KMS-11 (cell line): ENCODE data around the gene ABLIM2.

Source experiments
- H2AFZ ChIP-seq: fragments of 200-600 bp; sonication (generic); 2 replicates; pipeline ENCODE4 v1.6.1; 2016; ENCODE audit warnings: antibody characterized with exemption, mixed run types, low read depth
- H3K27ac ChIP-seq: fragments of 200-600 bp; sonication (generic); 2 replicates; pipeline ENCODE4 v1.6.1; 2016; ENCODE audit warnings: mild to moderate bottlenecking, mixed run types
- H3K27me3 ChIP-seq: fragments of 200-600 bp; sonication (generic); 2 replicates; pipeline ENCODE4 v1.6.1; 2017; ENCODE audit warnings: mild to moderate bottlenecking, low read depth, mixed run types, moderate library complexity; ENCODE audit not compliant: insufficient read depth
- H3K36me3 ChIP-seq: fragments of 200-600 bp; sonication (generic); 2 replicates; pipeline ENCODE4 v1.6.1; 2017; ENCODE audit warnings: mild to moderate bottlenecking, mixed run types; ENCODE audit not compliant: insufficient read depth
- H3K4me1 ChIP-seq: fragments of 200-600 bp; sonication (generic); 2 replicates; pipeline ENCODE4 v1.6.1; 2016; ENCODE audit warnings: mild to moderate bottlenecking, low read depth, mixed run types; ENCODE audit not compliant: poor library complexity, severe bottlenecking
- H3K4me2 ChIP-seq: fragments of 200-600 bp; sonication (generic); 2 replicates; pipeline ENCODE4 v1.7.0; 2016; ENCODE audit warnings: mild to moderate bottlenecking, mixed run types
- H3K4me3 ChIP-seq: fragments of 200-600 bp; sonication (generic); IDR thresholded peaks from 2 replicates; pipeline ENCODE4 v1.6.1; 2017; ENCODE audit warnings: low read depth, low read length, mixed read lengths; ENCODE audit not compliant: insufficient read depth
- H3K79me2 ChIP-seq: fragments of 200-600 bp; sonication (generic); 2 replicates; pipeline ENCODE4 v1.6.1; 2016; ENCODE audit warnings: low read depth, mixed run types; ENCODE audit not compliant: insufficient read depth
- H3K9ac ChIP-seq: fragments of 200-600 bp; sonication (generic); 2 replicates; pipeline ENCODE4 v1.6.1; 2016; ENCODE audit warnings: mild to moderate bottlenecking, mixed run types
- H4K20me1 ChIP-seq: fragments of 200-600 bp; sonication (generic); 2 replicates; pipeline ENCODE4 v1.6.1; 2016; ENCODE audit warnings: mild to moderate bottlenecking, mixed run types; ENCODE audit not compliant: insufficient read depth
- TF ChIP-seq, protein P1 (sequence below): fragments of 200-600 bp; sonication (generic); conservative IDR thresholded peaks from 2 replicates; pipeline ENCODE4 v1.6.1; 2017; ENCODE audit warnings: low read depth, mild to moderate bottlenecking, antibody characterized with exemption, low read length, moderate library complexity, mixed read lengths

ABLIM2 gene

DNA sequence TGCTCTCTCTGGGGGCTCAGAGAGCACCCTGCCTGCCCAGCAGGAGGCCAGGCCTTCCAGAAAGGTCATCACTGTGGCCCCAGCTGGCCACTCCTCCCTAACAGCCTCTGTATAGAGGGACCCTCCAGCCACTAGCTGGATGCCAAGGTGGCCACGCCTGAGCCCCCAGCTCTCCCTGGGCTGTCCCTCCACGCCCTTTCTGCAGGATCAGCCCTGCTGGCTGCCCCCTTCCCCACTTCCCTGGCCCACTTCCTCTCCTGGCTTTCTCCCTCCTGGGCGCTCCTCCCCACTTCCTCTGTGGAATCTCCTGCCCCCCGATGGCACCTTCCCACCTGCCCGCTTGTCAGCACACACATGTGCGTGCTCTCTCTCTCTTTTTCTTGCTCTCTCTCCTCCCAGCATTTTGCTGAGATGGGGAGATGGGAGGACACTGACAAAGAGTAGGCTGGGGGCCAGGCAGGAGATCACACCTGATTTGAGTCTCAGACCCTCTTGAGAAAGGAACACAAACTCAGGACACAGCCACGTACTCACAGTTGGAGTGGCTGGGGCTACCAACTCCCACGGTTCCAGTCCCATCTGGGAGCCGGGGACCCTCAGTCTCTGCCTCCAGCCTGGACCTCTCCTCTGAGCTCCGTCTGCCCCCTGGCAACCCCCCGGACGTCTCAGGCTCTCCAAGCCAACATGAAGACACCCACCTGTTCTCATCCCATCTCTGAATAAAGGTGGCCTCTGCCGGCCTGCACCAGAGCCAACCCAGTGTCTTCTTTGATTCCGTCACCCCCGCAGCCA lies 156.9 kb downstream of the ABLIM2 start:
- H3K4me2 ChIP-seq = no peak overlapping the region
- no peaks in the 10 kb centered on the region for H3K36me3 ChIP-seq
- no peaks in the 10 kb centered on the region for H4K20me1 ChIP-seq
- TF ChIP-seq, protein P1, sequence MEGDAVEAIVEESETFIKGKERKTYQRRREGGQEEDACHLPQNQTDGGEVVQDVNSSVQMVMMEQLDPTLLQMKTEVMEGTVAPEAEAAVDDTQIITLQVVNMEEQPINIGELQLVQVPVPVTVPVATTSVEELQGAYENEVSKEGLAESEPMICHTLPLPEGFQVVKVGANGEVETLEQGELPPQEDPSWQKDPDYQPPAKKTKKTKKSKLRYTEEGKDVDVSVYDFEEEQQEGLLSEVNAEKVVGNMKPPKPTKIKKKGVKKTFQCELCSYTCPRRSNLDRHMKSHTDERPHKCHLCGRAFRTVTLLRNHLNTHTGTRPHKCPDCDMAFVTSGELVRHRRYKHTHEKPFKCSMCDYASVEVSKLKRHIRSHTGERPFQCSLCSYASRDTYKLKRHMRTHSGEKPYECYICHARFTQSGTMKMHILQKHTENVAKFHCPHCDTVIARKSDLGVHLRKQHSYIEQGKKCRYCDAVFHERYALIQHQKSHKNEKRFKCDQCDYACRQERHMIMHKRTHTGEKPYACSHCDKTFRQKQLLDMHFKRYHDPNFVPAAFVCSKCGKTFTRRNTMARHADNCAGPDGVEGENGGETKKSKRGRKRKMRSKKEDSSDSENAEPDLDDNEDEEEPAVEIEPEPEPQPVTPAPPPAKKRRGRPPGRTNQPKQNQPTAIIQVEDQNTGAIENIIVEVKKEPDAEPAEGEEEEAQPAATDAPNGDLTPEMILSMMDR = no peak
- H3K27me3 ChIP-seq = no peaks in the 10 kb centered on the region
- H3K4me1 ChIP-seq = no peaks in the 10 kb centered on the region
- H2AFZ ChIP-seq = no peak overlapping the region
- H3K79me2 ChIP-seq = no peaks in the 10 kb centered on the region
- H3K9ac ChIP-seq = no peak overlapping the region
- H3K27ac ChIP-seq = no peak overlapping the region
- H3K4me3 ChIP-seq = no peak overlapping the region

DNA sequence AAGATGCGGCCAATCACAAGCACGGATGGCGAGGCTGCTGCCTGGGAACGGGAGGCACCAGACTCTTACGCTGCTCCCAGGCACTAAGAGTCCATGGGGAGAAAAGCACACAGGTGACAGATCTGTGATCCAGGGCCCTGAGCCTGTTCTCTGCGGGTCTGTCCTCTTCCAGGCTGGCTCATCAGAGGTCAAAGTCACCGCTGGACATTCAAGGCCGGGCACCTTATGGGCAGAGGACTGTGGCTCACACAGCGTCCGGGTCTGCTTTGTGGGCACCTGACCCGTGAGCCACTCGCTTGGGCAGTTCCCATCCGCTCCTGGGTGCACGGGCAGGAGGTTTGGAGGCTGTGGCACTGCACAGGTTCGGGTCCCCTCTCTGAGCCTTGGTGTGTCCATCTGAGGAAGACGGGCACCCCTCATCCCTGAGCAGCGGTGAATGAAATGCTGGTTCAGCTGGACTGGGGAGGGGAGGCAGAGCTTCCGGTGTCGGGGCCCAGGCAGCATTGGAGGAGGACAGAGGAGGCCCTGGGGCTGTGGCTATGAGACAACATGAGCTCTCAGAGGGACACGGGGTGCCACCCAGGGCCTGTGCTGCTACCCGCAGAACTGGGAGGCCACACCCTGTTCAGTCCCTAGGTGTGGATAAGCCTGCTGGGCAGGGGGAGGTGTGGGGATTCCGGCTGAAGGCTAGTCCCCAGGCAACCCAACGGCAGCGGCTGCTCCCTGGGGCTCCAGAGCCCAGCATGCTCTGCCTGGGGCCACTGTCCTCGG lies 157.7 kb downstream of the ABLIM2 start:
- no peak overlapping the region for H3K9ac ChIP-seq
- no peaks in the 10 kb centered on the region for H3K79me2 ChIP-seq
- TF ChIP-seq, protein P1 = no peak
- no peaks in the 10 kb centered on the region for H4K20me1 ChIP-seq
- no peak overlapping the region for H3K27ac ChIP-seq
- no peaks in the 10 kb centered on the region for H3K4me1 ChIP-seq
- H2AFZ ChIP-seq = no peak overlapping the region
- no peak overlapping the region for H3K4me2 ChIP-seq
- H3K36me3 ChIP-seq = no peaks in the 10 kb centered on the region
- H3K4me3 ChIP-seq = no peak overlapping the region
- no peaks in the 10 kb centered on the region for H3K27me3 ChIP-seq

DNA sequence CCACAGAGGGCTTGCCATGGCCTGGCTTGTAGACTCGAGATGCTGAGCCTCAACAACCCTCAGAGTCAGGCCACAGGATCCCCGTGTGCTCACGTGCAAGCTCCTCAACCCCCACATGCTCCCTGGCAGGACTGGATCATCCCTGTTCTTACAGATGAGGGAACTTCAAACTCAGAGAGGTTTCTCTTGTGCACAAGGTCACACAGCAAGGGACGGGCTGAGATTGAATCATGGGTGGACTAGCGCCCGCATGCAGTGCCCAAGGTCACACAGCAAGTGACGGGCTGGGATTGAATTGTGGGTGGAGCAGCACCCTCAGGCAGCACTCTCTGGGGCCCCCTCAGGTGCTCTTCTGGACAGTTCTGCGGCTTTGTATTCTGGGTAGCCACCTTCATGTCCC lies 158.4 kb downstream of the ABLIM2 start:
- no peaks in the 10 kb centered on the region for H3K79me2 ChIP-seq
- no peak overlapping the region for H3K4me3 ChIP-seq
- H3K27me3 ChIP-seq = no peaks in the 10 kb centered on the region
- H3K36me3 ChIP-seq = no peaks in the 10 kb centered on the region
- H3K4me1 ChIP-seq = no peaks in the 10 kb centered on the region
- H3K27ac ChIP-seq = no peak overlapping the region
- TF ChIP-seq, protein P1 = no peak
- no peak overlapping the region for H3K4me2 ChIP-seq
- H3K9ac ChIP-seq = no peak overlapping the region
- H4K20me1 ChIP-seq = no peaks in the 10 kb centered on the region
- H2AFZ ChIP-seq = no peak overlapping the region

DNA sequence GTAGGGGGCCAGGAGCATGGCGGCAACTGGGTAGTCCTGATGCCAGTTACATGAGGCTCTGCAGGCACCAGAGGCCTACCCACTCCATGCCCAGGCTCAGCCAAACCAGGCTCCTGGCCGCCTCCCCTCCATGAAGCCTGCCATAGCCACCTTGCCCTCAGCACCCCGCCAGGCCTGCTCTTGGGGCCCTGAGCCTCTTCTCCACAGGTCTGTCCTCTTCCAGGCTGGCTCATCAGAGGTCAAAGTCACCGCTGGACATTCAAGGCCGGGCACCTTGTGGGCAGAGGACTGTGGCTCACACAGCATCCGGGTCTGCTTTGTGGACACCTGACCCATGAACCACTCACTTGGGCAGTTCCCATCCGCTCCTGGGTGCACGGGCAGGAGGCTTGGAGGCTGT lies 158.9 kb downstream of the ABLIM2 start:
- no peaks in the 10 kb centered on the region for H3K79me2 ChIP-seq

More for the DNA sequence above, 158.9 kb downstream of the ABLIM2 start:
- TF ChIP-seq, protein P1 = no peak
- Histone ChIP-seq H3K27me3 (no peaks in the 10 kb centered on the region), H3K4me3 (no peak overlapping the region), H4K20me1 (no peaks in the 10 kb centered on the region), H3K9ac (no peak overlapping the region), H3K4me1 (no peaks in the 10 kb centered on the region), H3K27ac (no peak overlapping the region), H3K4me2 (no peak overlapping the region), H2AFZ (no peak overlapping the region), H3K36me3 (no peaks in the 10 kb centered on the region)
